RPMI7951 (cell line): ENCODE measurements around the gene NAT14. TPM values are rescaled to one million over a fixed set of nuclear protein-coding genes. Genes with fewer than 3 reads are reported as not detected.
"Not testable (repeated sequence)": the region's sequence is repeated elsewhere in the genome, so short reads cannot be mapped to it uniquely, and the experiment has no call there.

Experiments
- DNase-seq: peaks from one replicate; pipeline ENCODE4 v3.0.0-alpha.2; 2012; ENCODE audit warnings: low read depth
- total RNA-seq: library from RNA; depleted of rRNA; stranded (reverse); fragments of >200 nt; shearing (Covaris generic); gene quantifications from 2 replicates; pipeline ENCODE4 v1.2.3, GENCODE V29; 2014

NAT14 gene
- total RNA-seq, 1 experiment from 2014 or later, result 18.5 TPM

- no peak for DNase-seq
Measured at GRCh38 chr19:55503157-55503501, 18.1 kb downstream of the NAT14 start.

DNA sequence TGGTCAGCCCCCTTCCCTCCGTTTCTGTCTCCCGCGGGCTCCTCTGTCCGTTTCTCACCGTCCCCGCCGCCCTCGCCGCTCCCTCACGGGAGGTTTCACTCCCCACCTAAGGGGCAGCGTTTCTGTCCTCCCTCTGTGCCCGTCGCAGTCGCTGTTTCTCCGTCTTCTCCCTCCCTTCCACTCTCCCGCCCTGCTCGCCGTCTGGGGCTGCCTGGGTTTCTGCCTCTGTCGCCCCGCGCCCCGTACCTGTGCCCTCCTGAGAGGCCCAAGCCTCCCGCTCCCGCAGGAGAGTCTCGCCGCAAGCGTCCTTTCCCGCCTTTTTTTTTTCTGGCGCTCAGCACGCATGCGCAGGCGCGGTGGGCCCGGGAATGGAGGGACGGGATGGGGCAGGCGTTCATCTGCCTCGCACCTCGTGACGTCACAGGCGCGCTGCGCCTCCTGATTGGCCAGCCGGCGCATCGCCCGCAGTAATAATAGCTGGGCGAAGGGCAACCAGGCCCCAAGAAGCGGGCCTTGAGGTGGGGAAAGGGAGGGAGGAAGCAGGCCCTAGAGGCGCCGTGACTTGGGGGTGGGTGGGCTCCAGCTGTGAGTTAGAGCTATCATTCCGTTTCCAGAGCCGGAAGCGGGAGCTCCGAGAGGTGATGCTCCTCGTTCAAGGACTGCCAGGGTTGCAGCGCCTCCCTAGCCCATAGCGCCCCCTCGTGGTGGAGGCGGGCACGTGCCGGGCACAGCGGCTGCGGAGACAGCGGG lies 18.7 kb downstream of the NAT14 start:
- peak; percentile 88 for DNase-seq

GRCh38 chr19:55504252-55504603 lies 19.2 kb downstream of the NAT14 start:
- DNase-seq, result no peak

- no peak for DNase-seq
Measured at GRCh38 chr19:55504981-55505380, 20.0 kb downstream of the NAT14 start.

GRCh38 chr19:55508120-55508519 lies 23.1 kb downstream of the NAT14 start:
- no peak for DNase-seq

GRCh38 chr19:55516878-55517620 lies 32.1 kb downstream of the NAT14 start:
- DNase-seq, result peak; percentile 90

DNA sequence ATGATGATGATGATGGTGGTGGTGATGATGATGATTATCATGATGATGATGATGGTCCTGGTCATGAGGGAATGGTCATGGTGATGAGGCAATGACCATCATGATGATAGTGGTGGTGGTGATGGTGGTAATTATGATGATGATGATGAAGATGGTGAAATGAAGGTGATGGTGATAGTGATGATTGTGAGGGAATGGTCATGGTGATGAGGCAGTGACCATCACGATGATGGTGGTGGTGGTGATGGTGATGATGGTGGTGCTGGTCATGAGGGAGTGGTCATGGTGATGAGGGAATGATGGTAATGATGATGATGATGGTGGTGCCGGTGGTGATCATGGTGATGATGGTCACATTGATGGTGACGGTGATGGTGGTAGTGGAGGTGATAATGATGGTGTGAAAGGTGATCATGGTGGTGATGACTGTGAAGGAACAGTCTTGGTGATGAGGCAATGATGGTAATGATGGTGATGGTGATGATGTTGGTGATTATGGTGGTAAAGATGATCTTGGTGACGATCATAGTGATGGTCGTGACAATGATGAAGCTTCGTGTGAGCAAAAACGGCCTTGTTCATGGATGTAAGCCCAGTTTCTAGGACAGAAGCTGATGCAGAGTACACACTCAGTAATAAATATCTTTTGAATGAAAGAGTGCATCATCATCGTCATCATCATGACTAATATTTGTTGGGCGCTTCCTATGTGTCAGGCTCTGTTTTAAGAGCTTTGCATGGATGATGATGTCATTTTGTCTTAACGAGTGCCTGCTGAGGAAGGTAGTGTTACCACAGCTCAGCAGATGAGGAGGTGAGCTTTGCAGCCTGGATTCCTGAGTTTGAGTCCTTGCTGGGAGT lies 34.7 kb downstream of the NAT14 start:
- peak; percentile 63 for DNase-seq

- DNase-seq, result no peak
Measured at GRCh38 chr19:55520691-55521292, 35.8 kb downstream of the NAT14 start.

DNA sequence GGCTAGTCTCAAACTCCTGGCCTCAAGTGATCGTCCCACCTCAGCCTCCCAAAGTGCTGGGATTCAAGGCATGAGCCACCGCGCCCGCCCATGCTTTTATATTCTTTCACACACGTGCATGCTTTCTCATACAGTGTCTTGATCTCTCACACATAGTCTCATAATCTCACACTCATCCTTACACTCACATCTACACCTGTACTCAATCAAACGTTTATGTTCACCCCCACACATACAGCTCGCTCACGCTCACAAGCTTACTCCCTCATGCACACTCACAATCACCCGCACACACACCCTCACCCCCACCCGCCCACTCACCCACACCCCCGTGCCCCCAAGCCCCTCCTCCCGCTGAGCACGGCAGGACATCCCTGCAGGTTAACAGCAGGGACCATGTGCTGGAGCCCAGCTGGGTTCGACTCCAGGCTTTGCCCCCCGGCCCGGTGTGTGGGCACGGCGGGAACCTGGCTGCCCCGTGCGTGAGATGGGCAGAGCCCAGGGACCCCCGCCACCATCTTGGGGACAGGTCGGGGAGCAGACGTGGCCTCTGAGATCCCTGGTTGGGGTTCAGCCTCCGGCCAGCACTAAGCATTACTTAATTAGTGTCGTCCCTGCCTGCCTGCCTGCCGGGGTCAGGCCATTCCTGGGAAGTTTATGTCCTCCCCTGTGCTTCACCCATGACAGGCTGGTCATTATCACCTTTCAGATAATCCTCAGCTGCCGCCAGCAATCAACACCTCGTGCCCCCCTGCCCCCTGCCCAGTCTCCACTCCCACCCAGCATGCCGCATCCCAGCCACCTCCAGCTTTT lies 40.5 kb downstream of the NAT14 start:
- no peak for DNase-seq

DNA sequence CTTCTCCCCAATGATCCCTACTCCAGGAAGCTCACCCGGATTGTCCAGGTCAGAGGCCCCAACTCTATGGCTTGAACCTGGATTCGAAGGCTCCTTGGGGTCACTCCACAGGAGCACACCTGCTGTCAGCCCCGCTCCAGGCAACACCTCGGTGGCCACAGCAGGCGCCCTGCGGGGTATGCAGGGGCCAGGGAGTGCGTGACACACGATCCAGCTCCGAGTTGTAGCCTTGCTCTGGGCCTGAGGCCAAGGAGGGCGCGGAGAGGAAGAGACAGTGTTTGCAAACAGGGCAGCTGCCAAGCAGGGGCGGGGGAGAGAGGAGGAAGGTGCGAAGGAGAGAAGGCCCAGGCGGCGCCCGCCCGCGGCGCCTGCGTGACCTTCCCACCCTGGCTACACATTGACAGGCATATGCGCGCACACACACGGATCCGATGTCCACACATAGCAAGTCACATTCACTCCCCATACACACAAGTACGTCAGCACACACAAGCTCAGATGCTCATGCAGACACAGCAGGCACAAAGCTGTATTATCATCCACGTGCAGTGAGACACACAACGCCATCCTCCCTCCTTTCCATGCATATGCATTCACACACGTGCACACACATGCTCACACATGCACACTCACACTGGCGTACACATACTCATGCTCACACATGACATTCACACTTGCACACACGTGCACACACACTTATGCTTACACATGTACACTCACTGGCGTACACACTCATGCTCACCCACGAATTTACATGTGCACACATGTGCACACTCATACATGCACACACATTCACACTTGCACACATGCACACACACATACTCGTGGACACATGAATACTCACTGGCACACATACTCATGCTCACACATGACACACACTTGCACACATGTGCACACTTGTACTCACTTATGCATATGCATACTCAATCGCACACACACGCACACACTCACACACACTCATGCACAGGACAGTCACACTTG lies 41.5 kb downstream of the NAT14 start:
- DNase-seq, result peak; percentile 76

- DNase-seq, result no peak
Measured at GRCh38 chr19:55527197-55528029, 42.4 kb downstream of the NAT14 start.

DNA sequence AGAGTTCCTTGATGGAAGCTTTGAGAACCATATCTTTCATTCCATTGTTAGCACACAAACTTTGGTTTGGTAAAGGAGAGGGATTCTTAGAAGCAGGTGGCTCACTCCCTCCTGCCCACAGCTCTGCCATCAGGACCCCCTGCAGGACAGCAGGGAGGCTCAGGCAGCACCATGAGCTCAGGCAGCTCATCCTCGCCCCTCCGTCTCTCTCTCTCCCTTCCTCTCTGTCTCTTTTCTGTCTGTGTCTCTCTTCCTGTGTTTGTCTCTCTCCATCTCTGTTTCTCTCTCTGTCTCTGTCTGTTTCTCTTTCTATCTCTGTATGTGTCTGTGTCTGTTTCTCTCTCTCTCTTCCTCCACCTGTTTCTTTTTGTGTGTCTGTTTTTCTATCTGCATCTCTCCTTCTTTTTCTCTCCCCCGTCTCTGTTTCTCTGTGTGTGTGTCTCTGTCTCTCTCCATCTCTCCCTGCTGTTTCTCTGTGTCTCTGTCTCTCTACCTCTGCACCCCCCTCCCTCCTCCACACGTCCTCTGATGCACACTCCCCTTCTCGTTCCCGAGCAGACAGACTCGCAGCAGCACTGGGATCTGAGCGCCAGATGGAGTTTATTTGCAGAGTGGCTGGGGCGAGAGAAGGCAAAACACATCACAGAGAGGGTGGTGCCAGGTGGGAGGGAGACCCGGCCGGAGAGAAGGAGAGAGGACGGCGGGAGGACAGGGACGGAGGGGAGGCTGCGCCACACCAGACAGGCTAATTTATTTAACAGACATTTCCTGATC lies 43.2 kb downstream of the NAT14 start:
- DNase-seq, result no peak

- DNase-seq, result no peak
Measured at GRCh38 chr19:55529636-55530234, 44.7 kb downstream of the NAT14 start.

DNA sequence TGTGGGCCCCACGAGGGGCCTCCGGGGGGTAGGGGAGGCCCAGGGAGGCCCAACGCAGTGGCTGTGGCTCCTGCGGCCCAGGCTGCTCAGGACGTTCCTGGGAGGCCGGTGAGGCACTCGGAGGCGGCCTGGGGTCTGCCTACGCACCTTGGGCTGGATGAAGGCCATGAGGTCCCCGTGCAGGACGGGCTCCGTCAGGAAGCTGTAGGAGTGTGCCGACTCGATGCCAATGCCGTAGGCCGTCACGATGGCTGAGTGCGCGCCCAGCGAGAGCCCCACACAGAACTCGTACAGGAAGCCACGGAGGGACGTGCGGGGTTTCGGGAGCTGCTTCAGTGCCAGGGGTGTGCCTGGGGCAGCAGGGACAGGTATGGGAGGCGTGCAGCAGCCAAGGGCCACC lies 46.0 kb downstream of the NAT14 start:
- no peak for DNase-seq

DNA sequence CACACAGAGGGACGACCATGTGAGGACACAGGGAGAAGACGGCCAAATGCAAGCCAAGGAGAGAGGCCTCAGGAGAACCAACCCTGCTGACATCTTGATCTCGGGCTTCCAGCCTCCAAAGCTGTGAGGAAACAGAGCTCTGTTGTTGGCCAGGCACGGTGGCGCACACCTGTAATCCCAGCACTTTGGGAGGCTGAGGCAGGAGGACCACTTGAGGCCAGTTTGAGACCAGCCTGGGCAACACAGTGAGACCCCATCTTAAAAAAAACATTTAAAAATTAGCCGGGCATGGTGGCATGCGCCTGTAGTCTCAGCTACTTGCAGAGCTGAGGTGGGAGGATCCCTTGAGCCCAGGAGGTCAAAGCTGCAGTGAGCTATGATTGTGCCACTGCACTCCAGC lies 49.3 kb downstream of the NAT14 start:
- not testable (repeated sequence) for DNase-seq

GRCh38 chr19:55535173-55535964 lies 50.4 kb downstream of the NAT14 start:
- DNase-seq, result no peak

DNA sequence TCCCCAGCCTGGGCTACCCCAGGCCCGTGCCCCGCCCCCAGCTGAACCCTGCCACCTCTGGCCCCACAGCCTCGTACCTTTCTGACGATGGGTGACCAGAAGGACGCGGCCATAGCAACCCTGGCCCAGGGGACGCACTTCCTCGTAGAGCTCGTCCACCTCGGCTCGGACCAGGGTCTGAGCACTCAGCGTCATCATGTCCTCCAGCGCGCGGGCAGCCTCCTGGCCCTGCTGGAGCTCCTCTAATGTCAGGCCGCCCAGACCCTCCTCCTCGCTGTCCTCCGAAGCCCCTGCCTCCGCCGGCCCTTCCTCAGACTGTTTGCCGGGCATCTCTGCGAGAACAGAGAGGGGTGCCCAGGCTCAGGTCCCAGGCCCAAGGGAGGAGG lies 51.0 kb downstream of the NAT14 start:
- DNase-seq, result no peak
